Dedifferentiated amniotic fluid mesenchymal stem cell (primary cell): ENCODE results near the gene L3MBTL2.

Experiments
- DNase-seq: peaks from one replicate; pipeline ENCODE4 v3.0.0-alpha.2; 2016; ENCODE audit errors: extremely low spot score

Gene L3MBTL2

GRCh38 chr22:41215409-41215808 lies 10.3 kb downstream of the L3MBTL2 start:
- DNase-seq = no peak

DNA sequence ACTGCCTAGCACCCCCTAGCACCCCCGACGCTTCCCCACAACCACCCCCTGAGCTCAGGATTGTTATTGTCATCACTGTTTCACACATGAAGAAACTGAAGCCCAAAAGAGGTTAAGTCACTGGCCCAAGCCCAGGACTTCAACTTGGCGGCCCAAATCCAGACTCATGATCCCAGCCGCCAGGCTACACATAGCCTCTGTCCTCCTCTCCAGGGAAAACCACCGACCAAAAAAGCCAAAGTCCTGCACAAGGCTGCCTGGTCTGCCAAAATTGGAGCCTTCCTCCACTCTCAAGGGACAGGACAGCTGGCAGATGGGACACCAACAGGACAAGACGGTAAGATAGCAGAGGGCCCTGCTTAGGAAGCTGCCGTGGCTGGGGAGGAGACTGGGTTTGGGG lies 10.8 kb downstream of the L3MBTL2 start:
- no peak for DNase-seq

- no peak for DNase-seq
These were observed 11.9 kb downstream of the L3MBTL2 start for GRCh38 chr22:41216984-41217383.

- peak; percentile 95 for DNase-seq
These were observed 12.5 kb downstream of the L3MBTL2 start for GRCh38 chr22:41217553-41218157.

DNA sequence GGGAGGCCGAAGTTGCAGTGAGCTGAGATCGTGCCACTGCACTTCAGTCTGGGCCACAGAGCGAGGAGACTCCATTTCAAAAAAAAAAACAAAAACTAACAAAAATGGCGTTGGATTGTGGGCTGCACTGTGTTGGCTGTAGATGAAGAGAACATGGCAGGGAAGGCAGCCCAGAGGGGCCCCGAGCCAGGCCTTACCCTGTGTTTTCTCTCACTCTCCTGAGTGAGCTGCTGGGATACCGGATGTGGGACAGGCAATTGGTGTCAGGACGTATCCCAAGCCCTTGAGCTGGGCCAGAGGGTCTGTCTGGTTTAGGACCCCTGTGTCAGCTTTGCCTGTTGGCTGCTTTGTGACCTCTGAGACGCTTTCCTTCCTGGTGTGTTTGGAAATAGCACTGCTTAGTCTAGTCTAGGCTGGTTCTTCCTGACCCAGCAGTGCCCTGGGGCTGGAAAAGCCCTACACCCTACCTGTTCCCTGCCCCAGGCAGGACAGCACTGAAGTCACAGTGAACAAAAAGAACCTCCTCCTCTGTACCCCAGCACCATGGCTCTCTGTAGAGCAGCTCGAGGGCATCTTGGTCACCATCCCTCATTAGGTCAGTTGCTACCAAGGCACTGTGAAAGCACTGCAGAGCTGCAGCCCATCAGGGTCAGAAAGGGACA lies 17.9 kb downstream of the L3MBTL2 start:
- no peak for DNase-seq

GRCh38 chr22:41223535-41223934 lies 18.4 kb downstream of the L3MBTL2 start:
- no peak for DNase-seq

DNA sequence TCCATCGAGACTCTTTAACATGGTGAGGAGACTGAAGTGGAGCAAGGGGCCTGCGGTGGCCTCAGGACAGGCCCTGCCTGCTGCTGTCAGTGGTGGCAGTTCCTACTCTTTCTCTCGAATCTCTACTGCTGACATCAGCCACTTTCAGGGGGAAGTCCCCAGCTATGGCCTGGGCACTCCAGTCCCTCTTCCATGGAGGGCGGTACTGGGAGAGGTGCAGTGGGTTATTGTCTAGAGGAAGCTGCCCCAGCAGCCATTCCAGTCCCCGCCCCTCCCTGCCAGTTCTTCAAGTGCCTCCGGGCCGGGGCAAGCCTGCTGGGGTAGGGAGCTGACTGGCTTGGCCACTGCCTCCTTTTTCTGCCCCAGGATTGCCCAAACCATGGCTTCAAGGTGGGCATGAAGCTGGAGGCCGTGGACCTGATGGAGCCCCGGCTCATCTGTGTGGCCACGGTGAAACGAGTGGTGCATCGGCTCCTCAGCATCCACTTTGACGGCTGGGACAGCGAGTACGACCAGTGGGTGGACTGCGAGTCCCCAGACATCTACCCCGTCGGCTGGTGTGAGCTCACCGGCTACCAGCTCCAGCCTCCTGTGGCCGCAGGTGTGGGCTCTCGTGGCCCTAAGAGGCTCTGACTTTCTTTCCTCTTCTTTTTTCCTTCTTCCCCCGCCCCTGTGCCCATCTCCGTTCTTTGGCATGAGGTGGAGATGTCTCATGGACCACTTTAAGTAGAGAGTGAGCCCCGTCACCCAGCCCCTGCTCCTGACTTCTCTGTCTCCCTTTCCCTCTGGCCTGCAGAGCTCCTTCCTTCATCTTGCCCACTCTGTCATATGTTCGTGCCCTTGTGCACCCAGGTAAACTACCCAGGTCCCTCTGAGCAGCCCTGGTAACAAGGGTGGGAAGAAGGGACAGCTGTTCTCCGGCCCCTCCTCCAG lies 21.9 kb downstream of the L3MBTL2 start:
- DNase-seq = no peak

GRCh38 chr22:41229215-41229614 lies 24.1 kb downstream of the L3MBTL2 start:
- no peak for DNase-seq

DNA sequence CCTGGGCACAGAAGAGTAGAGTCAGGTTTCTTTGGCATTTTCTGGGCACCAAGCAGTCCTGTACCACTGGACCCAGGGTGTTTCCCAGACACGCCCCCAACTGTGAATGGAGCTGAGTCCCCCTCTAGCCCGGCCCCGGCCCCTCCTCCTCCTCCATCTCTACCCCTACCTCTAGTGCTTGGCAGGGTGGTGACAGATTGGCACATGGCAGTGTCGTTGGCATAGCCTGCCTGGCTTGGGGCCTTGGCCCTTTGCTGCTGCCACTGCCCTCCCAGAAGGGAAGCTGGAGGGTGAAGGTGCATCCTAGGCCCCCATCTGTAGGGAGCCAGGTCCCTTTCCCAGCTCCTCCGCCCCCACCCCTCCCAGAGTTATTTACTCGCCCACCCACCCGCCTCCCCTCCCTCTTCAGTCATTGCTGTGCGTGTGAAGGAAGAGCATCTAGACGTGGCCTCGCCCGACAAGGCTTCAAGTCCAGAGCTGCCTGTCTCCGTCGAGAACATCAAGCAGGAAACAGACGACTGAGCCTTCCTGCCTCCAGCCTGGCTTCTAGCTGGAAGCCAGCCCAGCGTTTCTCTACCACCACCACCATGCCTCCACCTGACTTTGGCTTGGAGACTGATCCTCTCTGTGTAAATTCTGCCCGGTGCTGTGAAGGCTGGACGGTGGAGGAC lies 24.8 kb downstream of the L3MBTL2 start:
- no peak for DNase-seq

GRCh38 chr22:41230401-41230785 lies 25.3 kb downstream of the L3MBTL2 start:
- no peak for DNase-seq

DNA sequence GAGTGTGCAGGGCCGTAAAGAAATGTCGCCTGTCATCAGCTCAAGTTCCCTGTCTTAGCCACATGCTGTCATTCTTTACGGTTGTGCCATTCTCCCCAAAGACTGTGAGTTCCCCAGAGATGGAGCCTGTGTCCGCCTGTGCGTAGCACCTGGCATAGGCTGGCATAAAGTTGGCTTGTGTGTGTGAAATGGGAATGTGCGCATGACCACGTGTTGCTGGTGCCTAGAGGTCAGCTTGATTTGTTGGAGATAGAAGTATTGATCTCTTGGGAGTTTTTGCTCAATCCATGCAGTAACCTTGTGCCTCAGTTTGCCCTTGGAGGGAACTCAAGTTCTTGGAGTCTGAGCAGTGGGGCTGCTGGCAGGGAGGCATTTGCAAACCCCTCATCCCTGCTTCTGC lies 26.3 kb downstream of the L3MBTL2 start:
- no peak for DNase-seq

DNA sequence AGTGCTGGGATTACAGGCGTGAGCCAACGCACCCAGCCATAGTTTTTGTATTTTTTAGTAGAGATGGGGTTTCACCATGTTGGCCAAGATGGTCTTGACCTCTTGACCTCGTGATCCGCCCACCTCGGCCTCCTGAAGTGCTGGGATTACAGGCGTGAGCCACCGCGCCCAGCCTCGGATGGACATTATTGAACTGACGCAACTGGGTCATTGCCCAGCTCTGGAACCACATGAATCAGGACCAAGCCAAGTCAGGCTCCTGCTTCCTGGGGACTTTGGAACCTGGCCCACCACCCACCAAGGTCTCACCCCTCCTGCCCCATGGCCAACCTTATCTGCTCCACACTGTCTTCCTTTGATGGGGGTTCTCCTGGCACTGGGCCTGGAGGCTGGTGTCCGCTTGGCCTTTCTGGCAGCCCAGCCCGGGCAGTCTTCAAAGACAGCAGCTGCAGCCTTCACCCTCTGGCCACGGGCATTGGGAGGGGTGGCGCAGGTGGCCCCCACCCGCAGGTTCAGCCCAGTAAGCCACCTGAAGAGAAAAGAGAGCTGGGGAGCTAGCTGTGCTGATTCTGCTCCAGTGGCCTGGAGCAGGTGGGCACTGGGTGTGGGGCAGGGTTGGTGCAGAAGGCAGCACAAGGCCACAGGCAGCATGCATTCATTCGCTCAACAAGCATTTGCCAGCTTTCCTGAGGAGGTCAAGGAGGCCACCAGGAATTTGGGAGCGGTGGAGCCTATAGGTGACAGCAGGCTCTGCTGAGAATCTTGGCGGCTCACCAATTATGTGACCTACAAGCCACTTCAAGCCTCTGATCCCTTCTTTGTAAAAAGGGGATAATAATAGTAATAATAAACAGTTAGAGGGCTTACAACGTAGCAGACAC lies 29.9 kb downstream of the L3MBTL2 start:
- DNase-seq = no peak

- DNase-seq = no peak
These were observed 32.1 kb downstream of the L3MBTL2 start for GRCh38 chr22:41237036-41237706.

- no peak for DNase-seq
These were observed 32.8 kb downstream of the L3MBTL2 start for GRCh38 chr22:41237707-41238569.

DNA sequence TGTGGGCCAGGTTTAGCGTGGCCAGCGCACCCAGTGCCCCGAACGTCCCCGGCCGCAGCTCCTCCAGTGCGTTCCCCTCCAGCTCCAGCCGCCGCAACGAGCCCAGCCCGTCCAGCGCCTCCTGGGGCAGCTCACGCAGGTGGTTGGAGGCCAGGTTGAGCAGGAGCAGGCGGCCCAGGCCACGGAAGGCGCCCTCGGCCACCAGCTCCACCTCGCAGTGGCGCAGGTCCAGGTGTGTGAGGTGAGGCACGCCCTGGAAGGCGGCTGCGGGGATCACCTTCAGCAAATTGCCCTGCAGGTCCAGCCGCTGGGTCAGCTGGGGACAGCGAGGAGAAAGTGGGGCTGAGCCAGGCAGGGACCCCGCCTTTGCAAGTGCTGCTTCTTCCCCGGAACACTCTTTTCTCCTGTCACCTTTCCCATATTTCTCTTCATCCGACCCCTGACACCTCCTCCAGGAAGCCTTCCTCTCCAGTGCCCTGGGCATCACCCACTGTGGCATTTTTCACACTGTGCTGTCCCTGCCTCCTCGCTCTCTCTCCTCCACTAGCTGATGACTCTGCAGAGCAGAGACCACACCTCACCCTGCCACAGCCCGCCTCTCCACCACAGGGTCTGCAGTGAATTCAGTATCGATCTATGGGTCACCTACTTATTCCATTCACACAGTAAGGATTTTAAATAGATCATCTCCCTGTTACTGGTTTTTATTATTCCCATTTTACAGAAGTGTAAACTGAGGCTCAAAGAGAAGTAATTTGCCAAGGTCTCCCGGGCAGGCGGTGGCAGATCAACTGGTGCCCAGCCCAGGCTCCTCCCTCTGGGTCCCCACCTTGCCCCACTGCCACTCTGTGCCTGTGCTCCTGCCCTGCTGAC lies 33.7 kb downstream of the L3MBTL2 start:
- no peak for DNase-seq

- DNase-seq = no peak
These were observed 34.5 kb downstream of the L3MBTL2 start for GRCh38 chr22:41239443-41240128.

- no peak for DNase-seq
These were observed 35.4 kb downstream of the L3MBTL2 start, which contains the start of gene CHADL for GRCh38 chr22:41240377-41241132. Gene CHADL (minus strand): TSS chr22:41240931. CDS start chr22:41240881, 50 bp downstream.
